Measurements from ENCODE around the gene GUCA2B. TPM values are rescaled to one million over a fixed set of nuclear protein-coding genes. Genes with fewer than 3 reads are reported as not detected.

Gene GUCA2B
- total and polyA plus RNA-seq, 4 donors: 1.7 to 3.3 TPM; not detected in 2

GRCh38 chr1:42128499-42128898 lies 24.7 kb upstream of the GUCA2B start:
- Histone ChIP-seq H3K9me3 (ENCODE audit: control insufficient read depth in 4 of 4, low read length in 3 of 4) (no peaks in the 10 kb centered on the region), H3K27ac (ENCODE audit: low read depth in 1 of 2, low read length in 2 of 2) (no peak overlapping the region), H3K4me3 (ENCODE audit: low read depth in 1 of 3, low read length in 3 of 3) (no peak overlapping the region), H3K27me3 (ENCODE audit: control insufficient read depth in 4 of 4, insufficient read depth in 4 of 4, low read length in 3 of 4) (no peaks in the 10 kb centered on the region), H3K36me3 (ENCODE audit: control insufficient read depth in 4 of 4, insufficient read depth in 3 of 4, low read depth in 1 of 4, low read length in 3 of 4) (no peaks in the 10 kb centered on the region), H3K9ac (ENCODE audit: low read depth in 1 of 2, low read length in 2 of 2) (no peak overlapping the region), H3K4me1 (ENCODE audit: control insufficient read depth in 4 of 4, insufficient read depth in 4 of 4, low read length in 3 of 4) (no peaks in the 10 kb centered on the region)
- TF ChIP-seq CTCF (IDR thresholded peaks at IDR 0.05; ENCODE audit: low read depth, low read length, missing input control) (no peak), JUND (IDR thresholded peaks at IDR 0.05) (no peak), TAF1 (conservative IDR thresholded peaks at IDR 0.05) (no peak), FOXA2 (IDR thresholded peaks at IDR 0.05) (no peak), GABPA (IDR thresholded peaks at IDR 0.05 in 1 of 2, conservative IDR thresholded peaks at IDR 0.05 in 1 of 2) (no peak), EGR1 (IDR thresholded peaks at IDR 0.05; ENCODE audit: low read depth in 2 of 2) (no peak), NR2F2 (IDR thresholded peaks at IDR 0.05) (no peak), MAX (IDR thresholded peaks at IDR 0.05) (no peak), YY1 (IDR thresholded peaks at IDR 0.05) (no peak), HNF4G (IDR thresholded peaks at IDR 0.05) (no peak), FOXA1 (IDR thresholded peaks at IDR 0.05) (no peak), ZBTB33 (IDR thresholded peaks at IDR 0.05) (no peak), HNF4A (conservative IDR thresholded peaks at IDR 0.05) (no peak), SP1 (IDR thresholded peaks at IDR 0.05) (no peak), RAD21 (IDR thresholded peaks at IDR 0.05) (no peak), REST (IDR thresholded peaks at IDR 0.05) (no peak)
- 61% methylated on average over 2 of the region's 2 CpGs for WGBS
- no peak for DNase-seq (ENCODE audit: low spot score)

GRCh38 chr1:42128964-42129363 lies 24.2 kb upstream of the GUCA2B start:
- Histone ChIP-seq H3K27me3 (ENCODE audit: control insufficient read depth in 4 of 4, insufficient read depth in 4 of 4, low read length in 3 of 4) (no peaks in the 10 kb centered on the region), H3K4me1 (ENCODE audit: control insufficient read depth in 4 of 4, insufficient read depth in 4 of 4, low read length in 3 of 4) (no peaks in the 10 kb centered on the region), H3K4me3 (ENCODE audit: low read depth in 1 of 3, low read length in 3 of 3) (no peak overlapping the region), H3K27ac (ENCODE audit: low read depth in 1 of 2, low read length in 2 of 2) (no peak overlapping the region), H3K9ac (ENCODE audit: low read depth in 1 of 2, low read length in 2 of 2) (no peak overlapping the region), H3K36me3 (ENCODE audit: control insufficient read depth in 4 of 4, insufficient read depth in 3 of 4, low read depth in 1 of 4, low read length in 3 of 4) (no peaks in the 10 kb centered on the region), H3K9me3 (ENCODE audit: control insufficient read depth in 4 of 4, low read length in 3 of 4) (no peaks in the 10 kb centered on the region)
- DNase-seq (ENCODE audit: low spot score): no peak
- 81% methylated on average over 3 of the region's 3 CpGs for WGBS
- TF ChIP-seq GABPA (IDR thresholded peaks at IDR 0.05 in 1 of 2, conservative IDR thresholded peaks at IDR 0.05 in 1 of 2) (no peak), SP1 (IDR thresholded peaks at IDR 0.05) (no peak), CTCF (IDR thresholded peaks at IDR 0.05; ENCODE audit: low read depth, low read length, missing input control) (no peak), YY1 (IDR thresholded peaks at IDR 0.05) (no peak), RXRA (IDR thresholded peaks at IDR 0.05) (no peak), HNF4A (conservative IDR thresholded peaks at IDR 0.05) (no peak), TAF1 (conservative IDR thresholded peaks at IDR 0.05) (no peak), HNF4G (IDR thresholded peaks at IDR 0.05) (no peak), MAX (IDR thresholded peaks at IDR 0.05) (no peak), ZBTB33 (IDR thresholded peaks at IDR 0.05) (no peak), RAD21 (IDR thresholded peaks at IDR 0.05) (no peak), EGR1 (IDR thresholded peaks at IDR 0.05; ENCODE audit: low read depth in 2 of 2) (no peak), ATF3 (IDR thresholded peaks at IDR 0.05) (no peak), FOXA2 (IDR thresholded peaks at IDR 0.05) (no peak), NR2F2 (IDR thresholded peaks at IDR 0.05) (no peak)

Measured in liver (tissue), 9 donors.